Measurements from ENCODE around the gene TRIM65. TPM values are rescaled to one million over a fixed set of nuclear protein-coding genes. Genes with fewer than 3 reads are reported as not detected.

The TRIM65 gene
- total RNA-seq, 1 donor from 2014 or later, result 20.4 TPM

DNA sequence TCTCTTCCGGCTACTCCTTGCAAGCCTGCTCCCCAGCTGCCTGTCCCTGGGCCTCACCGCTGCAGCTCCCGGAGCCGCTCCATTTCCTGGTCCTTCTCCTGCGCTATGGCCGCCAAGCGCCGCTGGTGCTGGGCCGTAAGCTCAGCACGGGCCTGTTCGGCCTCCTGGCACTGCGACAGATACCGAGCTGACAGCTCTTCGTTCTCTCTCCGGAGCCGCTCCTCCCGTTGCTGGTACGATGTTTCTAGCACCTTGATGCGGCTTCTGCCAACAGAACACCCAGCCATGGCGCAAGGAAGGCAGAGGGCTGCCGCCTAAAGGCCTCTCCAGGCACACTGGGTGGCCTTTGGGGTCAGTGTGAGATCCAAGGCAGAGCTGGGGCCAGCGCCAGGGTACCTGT is 22.9 kb upstream of the TRIM65 start:
- Histone ChIP-seq H3K9ac (ENCODE audit: low read depth in 1 of 3, low read length in 3 of 3) (no peak overlapping the region), H3K9me3 (ENCODE audit: control insufficient read depth in 3 of 3, low read length in 3 of 3) (no peaks in the 10 kb centered on the region), H3K27me3 (ENCODE audit: control insufficient read depth in 3 of 3, insufficient read depth in 3 of 3, low read length in 3 of 3) (no peaks in the 10 kb centered on the region), H3K4me3 (ENCODE audit: low read length in 3 of 3) (no peak overlapping the region), H3K27ac (ENCODE audit: low read depth, low read length) (no peak overlapping the region), H3K4me1 (ENCODE audit: control insufficient read depth in 3 of 3, insufficient read depth in 3 of 3, low read length in 3 of 3) (no peaks in the 10 kb centered on the region), H3K36me3 (ENCODE audit: control insufficient read depth in 3 of 3, insufficient read depth in 3 of 3, low read length in 3 of 3) (peaks cover 9 to 11% (median 10%) of the 10 kb centered on the region in 3 donors)

- H3K4me3 ChIP-seq (ENCODE audit: low read length in 3 of 3), result no peak overlapping the region
- peaks cover 6 to 12% (median 10%) of the 10 kb centered on the region in 3 donors for H3K36me3 ChIP-seq (ENCODE audit: control insufficient read depth in 3 of 3, insufficient read depth in 3 of 3, low read length in 3 of 3)
Measured at GRCh38 chr17:75917917-75918445, 21.2 kb upstream of the TRIM65 start.

GRCh38 chr17:75917141-75917916 is 20.6 kb upstream of the TRIM65 start:
- Histone ChIP-seq H3K9me3 (ENCODE audit: control insufficient read depth in 3 of 3, low read length in 3 of 3) (no peaks in the 10 kb centered on the region), H3K4me1 (ENCODE audit: control insufficient read depth in 3 of 3, insufficient read depth in 3 of 3, low read length in 3 of 3) (no peaks in the 10 kb centered on the region), H3K27ac (ENCODE audit: low read depth, low read length) (no peak overlapping the region), H3K9ac (ENCODE audit: low read depth in 1 of 3, low read length in 3 of 3) (no peak overlapping the region), H3K27me3 (ENCODE audit: control insufficient read depth in 3 of 3, insufficient read depth in 3 of 3, low read length in 3 of 3) (no peaks in the 10 kb centered on the region), H3K36me3 (ENCODE audit: control insufficient read depth in 3 of 3, insufficient read depth in 3 of 3, low read length in 3 of 3) (peaks cover 3 to 12% (median 10%) of the 10 kb centered on the region in 3 donors), H3K4me3 (ENCODE audit: low read length in 3 of 3) (no peak overlapping the region)

More at GRCh38 chr17:75917917-75918445, 21.2 kb upstream of the TRIM65 start:
- no peaks in the 10 kb centered on the region for H3K27me3 ChIP-seq (ENCODE audit: control insufficient read depth in 3 of 3, insufficient read depth in 3 of 3, low read length in 3 of 3)
- H3K4me1 ChIP-seq (ENCODE audit: control insufficient read depth in 3 of 3, insufficient read depth in 3 of 3, low read length in 3 of 3), result no peaks in the 10 kb centered on the region
- H3K9ac ChIP-seq (ENCODE audit: low read depth in 1 of 3, low read length in 3 of 3), result no peak overlapping the region
- no peaks in the 10 kb centered on the region for H3K9me3 ChIP-seq (ENCODE audit: control insufficient read depth in 3 of 3, low read length in 3 of 3)
- no peak overlapping the region for H3K27ac ChIP-seq (ENCODE audit: low read depth, low read length)

DNA sequence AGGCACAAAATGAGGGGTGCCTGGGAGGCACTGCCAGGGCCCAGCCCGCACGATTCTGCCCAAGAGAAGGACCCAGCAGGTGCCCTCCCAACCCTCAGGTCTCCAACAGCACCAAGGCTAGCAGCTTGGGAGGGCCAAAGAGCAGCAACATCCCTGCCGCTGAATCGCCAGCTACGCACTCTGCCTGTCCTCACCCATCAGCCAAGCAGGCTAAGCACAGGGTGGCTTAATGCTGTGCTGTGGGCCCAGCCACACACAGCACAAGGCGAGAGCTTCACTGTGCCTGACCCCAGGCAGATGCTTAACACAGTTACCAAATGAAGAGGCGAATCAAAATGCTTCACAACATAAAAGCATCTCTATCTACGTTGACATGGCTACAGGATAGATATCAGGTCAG is 18.5 kb upstream of the TRIM65 start:
- Histone ChIP-seq H3K27ac (ENCODE audit: low read depth, low read length) (no peak overlapping the region), H3K36me3 (ENCODE audit: control insufficient read depth in 3 of 3, insufficient read depth in 3 of 3, low read length in 3 of 3) (peaks cover 3 to 14% (median 4%) of the 10 kb centered on the region in 3 donors), H3K4me3 (ENCODE audit: low read length in 3 of 3) (no peak overlapping the region), H3K4me1 (ENCODE audit: control insufficient read depth in 3 of 3, insufficient read depth in 3 of 3, low read length in 3 of 3) (no peaks in the 10 kb centered on the region), H3K9me3 (ENCODE audit: control insufficient read depth in 3 of 3, low read length in 3 of 3) (no peaks in the 10 kb centered on the region), H3K27me3 (ENCODE audit: control insufficient read depth in 3 of 3, insufficient read depth in 3 of 3, low read length in 3 of 3) (no peaks in the 10 kb centered on the region), H3K9ac (ENCODE audit: low read depth in 1 of 3, low read length in 3 of 3) (no peak overlapping the region)

DNA sequence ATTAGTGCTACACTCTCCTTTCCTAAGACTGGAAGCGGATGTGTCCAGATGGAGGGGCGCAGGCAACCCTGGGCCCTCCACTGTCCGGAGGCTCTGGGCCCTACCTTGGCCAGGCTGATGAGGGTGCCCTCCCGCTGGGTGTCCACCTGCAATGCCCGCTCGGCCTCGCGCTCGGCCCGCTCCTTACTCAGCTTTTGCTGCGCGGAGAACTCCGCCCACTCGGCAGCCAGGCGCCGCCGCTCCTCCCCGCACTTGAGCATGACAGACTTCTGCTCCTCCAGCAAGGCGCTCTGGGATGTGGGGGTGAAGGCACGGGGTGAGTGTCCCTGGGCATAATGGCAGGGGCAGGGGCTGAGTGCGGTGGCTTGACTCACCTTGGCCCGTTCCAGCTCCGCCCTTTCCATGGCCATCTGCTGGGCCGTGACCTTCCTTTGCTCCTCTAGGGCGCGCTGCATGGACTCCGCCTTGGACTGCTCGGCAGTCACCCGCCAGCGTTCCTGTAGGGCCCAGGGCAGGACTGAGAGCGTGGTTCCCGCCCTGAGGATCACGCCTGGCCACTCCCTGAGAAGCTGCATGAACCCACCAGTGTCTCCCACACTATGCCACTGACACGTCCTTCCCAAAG is 18.0 kb upstream of the TRIM65 start:
- Histone ChIP-seq H3K27ac (ENCODE audit: low read depth, low read length) (no peak overlapping the region), H3K36me3 (ENCODE audit: control insufficient read depth in 3 of 3, insufficient read depth in 3 of 3, low read length in 3 of 3) (peaks cover 3 to 14% (median 4%) of the 10 kb centered on the region in 3 donors), H3K4me3 (ENCODE audit: low read length in 3 of 3) (no peak overlapping the region), H3K9me3 (ENCODE audit: control insufficient read depth in 3 of 3, low read length in 3 of 3) (no peaks in the 10 kb centered on the region), H3K27me3 (ENCODE audit: control insufficient read depth in 3 of 3, insufficient read depth in 3 of 3, low read length in 3 of 3) (no peaks in the 10 kb centered on the region), H3K9ac (ENCODE audit: low read depth in 1 of 3, low read length in 3 of 3) (no peak overlapping the region), H3K4me1 (ENCODE audit: control insufficient read depth in 3 of 3, insufficient read depth in 3 of 3, low read length in 3 of 3) (no peaks in the 10 kb centered on the region)

DNA sequence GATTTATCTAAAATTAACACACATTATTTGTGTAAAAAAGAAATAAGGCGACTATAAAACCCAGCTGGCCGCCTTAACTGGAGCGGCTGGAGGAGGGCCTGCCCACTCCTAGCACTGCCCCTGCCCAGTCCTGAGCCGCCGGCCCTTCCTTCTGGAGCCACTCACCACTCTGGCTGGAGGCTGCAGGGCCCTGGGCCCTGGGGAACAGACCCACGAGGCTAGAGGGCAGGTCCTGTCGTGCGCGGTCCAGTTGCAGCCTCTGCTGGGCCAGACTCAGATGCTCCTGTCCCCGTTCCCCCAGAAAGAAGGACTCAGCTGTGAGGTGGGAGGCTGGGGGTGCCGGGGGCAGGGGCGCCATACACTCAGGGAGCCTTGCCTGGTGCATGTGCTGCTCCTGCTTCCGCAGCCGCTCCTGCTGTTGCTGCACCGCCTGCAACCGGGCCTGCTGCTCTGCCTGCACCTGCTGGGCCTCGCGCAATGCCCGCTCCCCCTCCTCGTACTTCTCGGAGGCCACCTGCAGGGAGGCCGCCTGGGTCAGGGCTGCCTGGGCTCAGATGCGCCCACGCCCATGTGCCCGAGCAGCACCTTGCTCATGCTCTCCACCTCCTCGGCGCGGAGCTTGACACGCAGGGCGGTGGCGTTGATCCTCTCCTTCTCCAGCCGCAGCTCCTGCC is 16.9 kb upstream of the TRIM65 start:
- Histone ChIP-seq H3K4me3 (ENCODE audit: low read length in 3 of 3) (no peak overlapping the region), H3K9me3 (ENCODE audit: control insufficient read depth in 3 of 3, low read length in 3 of 3) (no peaks in the 10 kb centered on the region), H3K4me1 (ENCODE audit: control insufficient read depth in 3 of 3, insufficient read depth in 3 of 3, low read length in 3 of 3) (no peaks in the 10 kb centered on the region), H3K36me3 (ENCODE audit: control insufficient read depth in 3 of 3, insufficient read depth in 3 of 3, low read length in 3 of 3) (peaks cover 3 to 12% (median 4%) of the 10 kb centered on the region in 3 donors), H3K27ac (ENCODE audit: low read depth, low read length) (no peak overlapping the region), H3K27me3 (ENCODE audit: control insufficient read depth in 3 of 3, insufficient read depth in 3 of 3, low read length in 3 of 3) (no peaks in the 10 kb centered on the region), H3K9ac (ENCODE audit: low read depth in 1 of 3, low read length in 3 of 3) (no peak overlapping the region)

DNA sequence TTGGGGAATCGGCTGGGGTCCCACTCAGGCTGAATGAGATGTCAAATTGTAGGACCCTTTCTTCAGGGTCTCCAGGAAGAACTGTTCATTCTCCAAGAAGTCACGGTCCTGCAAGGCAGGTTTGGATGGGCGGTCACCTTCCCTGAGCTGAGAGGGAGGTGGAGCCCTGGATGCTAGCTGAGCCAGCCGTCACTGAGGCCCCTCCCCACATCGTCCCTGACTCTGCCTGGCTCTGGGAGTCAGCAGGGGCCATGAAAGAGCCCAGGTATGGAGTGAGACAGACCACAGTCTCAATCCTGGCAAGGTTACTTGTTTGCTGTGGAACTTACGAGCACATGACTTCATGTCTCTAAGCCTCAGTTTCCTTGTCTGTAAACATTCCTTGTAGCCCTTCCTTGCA is 13.9 kb upstream of the TRIM65 start:
- Histone ChIP-seq H3K4me3 (ENCODE audit: low read length in 3 of 3) (no peak overlapping the region), H3K27ac (ENCODE audit: low read depth, low read length) (no peak overlapping the region), H3K4me1 (ENCODE audit: control insufficient read depth in 3 of 3, insufficient read depth in 3 of 3, low read length in 3 of 3) (no peaks in the 10 kb centered on the region), H3K27me3 (ENCODE audit: control insufficient read depth in 3 of 3, insufficient read depth in 3 of 3, low read length in 3 of 3) (no peaks in the 10 kb centered on the region), H3K36me3 (ENCODE audit: control insufficient read depth in 3 of 3, insufficient read depth in 3 of 3, low read length in 3 of 3) (peaks cover 0 to 12% (median 4%) of the 10 kb centered on the region in 3 donors), H3K9ac (ENCODE audit: low read depth in 1 of 3, low read length in 3 of 3) (no peak overlapping the region), H3K9me3 (ENCODE audit: control insufficient read depth in 3 of 3, low read length in 3 of 3) (no peaks in the 10 kb centered on the region)

DNA sequence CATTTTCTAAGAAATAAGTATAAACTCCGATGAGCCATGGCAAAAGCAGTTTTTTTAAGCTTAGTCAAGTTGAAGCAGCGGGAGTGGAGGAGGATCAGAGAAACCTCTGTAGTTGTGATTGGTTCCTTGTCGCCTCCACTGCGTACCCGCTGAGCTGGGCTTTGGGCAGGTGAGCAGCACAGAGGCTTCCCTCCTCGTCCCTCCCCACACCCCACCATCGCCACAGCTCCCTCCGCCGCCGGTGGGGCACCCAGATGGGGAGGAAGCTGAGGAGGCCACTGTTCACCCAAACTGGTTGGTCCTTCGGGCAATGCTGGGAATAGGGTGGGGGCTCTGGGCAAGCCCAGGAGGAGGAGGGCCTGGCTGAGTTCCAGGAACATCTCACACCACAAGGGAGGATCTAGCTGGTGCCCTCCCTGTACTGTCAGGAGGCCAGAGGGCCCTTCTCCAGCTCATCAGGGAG is 13.1 kb upstream of the TRIM65 start:
- no peaks in the 10 kb centered on the region for H3K27me3 ChIP-seq (ENCODE audit: control insufficient read depth in 3 of 3, insufficient read depth in 3 of 3, low read length in 3 of 3)
- no peak overlapping the region for H3K4me3 ChIP-seq (ENCODE audit: low read length in 3 of 3)
- H3K27ac ChIP-seq (ENCODE audit: low read depth, low read length), result no peak overlapping the region
- H3K9me3 ChIP-seq (ENCODE audit: control insufficient read depth in 3 of 3, low read length in 3 of 3), result no peaks in the 10 kb centered on the region
- H3K9ac ChIP-seq (ENCODE audit: low read depth in 1 of 3, low read length in 3 of 3), result no peak overlapping the region
- H3K36me3 ChIP-seq (ENCODE audit: control insufficient read depth in 3 of 3, insufficient read depth in 3 of 3, low read length in 3 of 3), result peaks cover 0 to 9% (median 0%) of the 10 kb centered on the region in 3 donors
- peaks cover 0 to 3% (median 3%) of the 10 kb centered on the region in 3 donors for H3K4me1 ChIP-seq (ENCODE audit: control insufficient read depth in 3 of 3, insufficient read depth in 3 of 3, low read length in 3 of 3)

DNA sequence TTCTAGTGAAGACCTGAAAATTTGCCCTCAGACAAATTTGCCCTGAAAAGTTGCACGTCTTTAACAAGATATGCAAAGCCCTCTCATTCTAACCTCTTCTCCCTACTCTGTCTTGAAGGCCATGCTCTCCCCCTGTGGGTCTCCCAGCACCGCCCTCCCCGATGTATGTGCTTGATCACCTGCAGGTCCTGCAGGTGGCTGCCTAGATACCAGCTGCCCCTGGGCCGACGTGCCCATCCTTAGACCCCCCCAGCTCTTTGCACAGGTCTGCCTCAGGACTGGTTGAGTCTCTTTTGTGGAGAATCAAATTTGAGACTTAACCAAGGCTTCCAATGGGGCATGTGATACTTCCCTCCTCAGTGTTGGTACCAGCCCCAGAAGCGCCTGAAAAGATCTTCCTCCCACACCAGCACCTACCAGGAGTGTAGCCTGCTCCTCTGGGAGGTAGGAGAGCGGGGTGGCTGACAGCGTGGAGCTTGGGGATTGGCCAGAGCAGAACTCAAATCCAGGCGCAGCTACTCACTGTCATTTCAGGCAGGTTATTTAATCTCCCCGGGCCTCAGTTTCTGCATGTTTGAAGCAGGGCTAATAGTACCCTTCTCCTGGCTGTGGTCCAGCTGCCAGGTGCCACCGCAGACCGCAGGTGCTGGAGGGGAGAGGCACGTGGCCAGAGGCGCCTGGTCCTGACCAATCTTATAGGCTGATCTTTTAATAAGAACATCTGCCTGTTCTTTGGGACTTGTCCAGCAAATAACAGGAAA is 12.5 kb upstream of the TRIM65 start:
- no peaks in the 10 kb centered on the region for H3K27me3 ChIP-seq (ENCODE audit: control insufficient read depth in 3 of 3, insufficient read depth in 3 of 3, low read length in 3 of 3)
- peaks cover 0 to 5% (median 3%) of the 10 kb centered on the region in 3 donors for H3K4me1 ChIP-seq (ENCODE audit: control insufficient read depth in 3 of 3, insufficient read depth in 3 of 3, low read length in 3 of 3)
- H3K9ac ChIP-seq (ENCODE audit: low read depth in 1 of 3, low read length in 3 of 3), result no peak overlapping the region
- no peaks in the 10 kb centered on the region for H3K9me3 ChIP-seq (ENCODE audit: control insufficient read depth in 3 of 3, low read length in 3 of 3)
- H3K36me3 ChIP-seq (ENCODE audit: control insufficient read depth in 3 of 3, insufficient read depth in 3 of 3, low read length in 3 of 3), result peaks cover 0 to 4% (median 0%) of the 10 kb centered on the region in 3 donors
- H3K27ac ChIP-seq (ENCODE audit: low read depth, low read length), result no peak overlapping the region
- no peak overlapping the region for H3K4me3 ChIP-seq (ENCODE audit: low read length in 3 of 3)
